Ectodermal cell (in vitro differentiated cells): ENCODE data around the gene WDR33.
"Not testable (repeated sequence)": the region's sequence is repeated elsewhere in the genome, so short reads cannot be mapped to it uniquely, and the experiment has no call there.

Experiments
- H3K27ac ChIP-seq: 2 replicates; pipeline ENCODE4 v1.7.0; 2013; ENCODE audit warnings: mild to moderate bottlenecking, low read depth, low read length; ENCODE audit not compliant: insufficient read depth, poor library complexity, severe bottlenecking
- H3K27me3 ChIP-seq: 2 replicates; pipeline ENCODE4 v1.7.0; 2013; ENCODE audit warnings: mild to moderate bottlenecking, low read length; ENCODE audit not compliant: insufficient read depth, control insufficient read depth, poor library complexity, severe bottlenecking
- H3K36me3 ChIP-seq: one replicate; pipeline ENCODE4 v1.7.0; 2013; ENCODE audit warnings: low read length; ENCODE audit not compliant: control insufficient read depth, insufficient read depth
- H3K4me1 ChIP-seq: one replicate; pipeline ENCODE4 v1.7.0; 2013; ENCODE audit warnings: low read length; ENCODE audit not compliant: control insufficient read depth, insufficient read depth
- H3K4me3 ChIP-seq: 2 replicates; pipeline ENCODE4 v1.7.0; 2013; ENCODE audit warnings: low read depth, low read length, control low read depth; ENCODE audit not compliant: insufficient read depth
- H3K9me3 ChIP-seq: 2 replicates; pipeline ENCODE4 v1.7.0; 2013; ENCODE audit warnings: mild to moderate bottlenecking, low read length, moderate library complexity; ENCODE audit not compliant: control insufficient read depth
- WGBS, 2 experiments: methylation state at CpG; one replicate each; pipeline ENCODE4 v1.1.7; 2013; ENCODE audit warnings: missing lambda C conversion rate in 2 of 2; 5-methylcytosine and 5-hydroxymethylcytosine counted together

Gene WDR33

DNA sequence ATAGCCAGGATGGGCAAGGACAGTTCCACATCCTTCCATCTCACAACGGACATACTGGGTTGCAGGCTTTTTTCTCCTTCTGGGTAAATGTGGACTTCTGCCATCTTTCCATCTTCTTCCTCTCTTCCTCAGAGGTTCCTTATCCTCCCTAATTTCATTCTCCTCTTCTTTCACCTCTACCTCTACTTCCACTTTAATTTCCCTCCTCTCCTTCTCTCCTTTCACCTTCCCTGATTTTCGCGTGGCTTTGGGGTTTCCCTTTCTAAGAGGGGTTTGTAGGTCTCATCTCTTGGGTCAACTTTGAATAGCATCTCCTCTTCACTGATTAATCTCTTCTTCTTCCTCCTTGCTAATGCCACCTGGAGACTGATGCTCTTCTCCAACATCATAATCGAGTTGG lies 29.9 kb upstream of the WDR33 start:
- H3K9me3 ChIP-seq, result no peaks in the 10 kb centered on the region
- no peak overlapping the region for H3K4me3 ChIP-seq
- H3K36me3 ChIP-seq, result peaks cover 3% of the 10 kb centered on the region
- 89 to 90% methylated on average over 4 of the region's 4 CpGs for WGBS, 2 experiments
- no peaks in the 10 kb centered on the region for H3K4me1 ChIP-seq
- no peak overlapping the region for H3K27ac ChIP-seq
- no peaks in the 10 kb centered on the region for H3K27me3 ChIP-seq

DNA sequence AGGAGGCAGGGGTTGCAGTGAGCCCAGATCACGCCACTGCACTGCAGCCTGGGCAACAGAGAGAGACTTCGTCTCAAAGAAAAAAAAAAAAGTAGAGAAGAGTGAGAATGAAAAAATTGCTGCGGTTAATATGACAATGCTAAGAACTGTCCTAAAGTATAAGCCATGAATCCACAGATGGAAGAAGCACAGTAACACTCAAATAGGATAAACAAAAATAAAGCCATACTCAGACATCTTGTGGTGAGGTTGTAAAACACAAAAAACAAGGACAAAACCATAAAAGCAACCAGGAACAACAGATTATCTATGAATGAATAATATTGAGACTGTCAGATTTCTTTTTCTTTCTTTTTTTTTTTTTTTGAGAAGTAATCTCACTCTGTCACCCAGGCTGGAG lies 24.0 kb upstream of the WDR33 start:
- no peaks in the 10 kb centered on the region for H3K4me1 ChIP-seq
- H3K9me3 ChIP-seq, result no peaks in the 10 kb centered on the region
- no peak overlapping the region for H3K27ac ChIP-seq
- H3K4me3 ChIP-seq, result no peak overlapping the region
- H3K27me3 ChIP-seq, result no peaks in the 10 kb centered on the region
- no peaks in the 10 kb centered on the region for H3K36me3 ChIP-seq
- WGBS, 2 experiments, result 89 to 90% methylated on average over 2 to 3 of the region's 3 CpGs

DNA sequence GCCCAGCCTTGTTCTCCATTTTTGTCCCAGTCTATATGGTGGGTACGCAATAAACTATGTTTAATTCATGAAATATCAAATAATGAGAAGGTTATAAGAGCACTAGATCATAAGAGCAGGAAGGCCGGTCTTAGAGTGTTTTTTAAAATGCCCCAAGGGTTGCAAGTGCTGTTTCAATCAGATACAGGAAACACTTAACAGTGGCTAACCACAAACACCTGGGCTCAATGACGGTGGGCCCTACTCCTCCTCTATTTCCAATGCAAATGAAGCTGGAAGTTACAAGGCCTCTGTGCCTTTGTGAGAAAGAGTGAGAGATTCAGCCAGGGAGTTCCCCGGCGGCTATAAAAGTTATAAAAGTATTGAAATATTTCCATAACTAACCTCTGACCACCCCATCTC lies 18.9 kb upstream of the WDR33 start:
- Histone ChIP-seq H3K27ac (no peak overlapping the region), H3K36me3 (no peaks in the 10 kb centered on the region), H3K27me3 (no peaks in the 10 kb centered on the region), H3K4me1 (no peaks in the 10 kb centered on the region), H3K9me3 (no peaks in the 10 kb centered on the region), H3K4me3 (no peak overlapping the region)
- WGBS, 2 experiments, result 35 to 64% methylated on average over 2 to 3 of the region's 5 CpGs

DNA sequence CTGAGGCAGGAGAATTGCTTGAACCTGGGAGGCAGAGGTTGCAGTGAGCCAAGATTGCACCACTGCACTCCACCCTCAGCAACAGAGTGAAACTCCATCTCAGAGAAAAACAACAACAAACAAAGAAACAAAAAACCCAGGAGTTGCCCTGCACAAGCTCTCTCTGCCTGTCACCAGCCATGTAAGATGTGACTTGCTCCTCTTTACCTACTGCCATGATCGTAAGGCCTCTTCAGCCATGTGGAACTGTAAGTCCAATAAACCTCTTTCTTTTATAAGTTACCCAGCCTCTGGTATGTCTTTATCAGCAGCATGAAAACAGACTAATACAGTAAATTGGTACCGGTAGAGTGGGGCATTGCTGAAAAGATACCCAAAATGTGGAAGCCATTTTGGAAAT lies 15.7 kb upstream of the WDR33 start:
- 91 to 95% methylated on average over 2 of the region's 2 CpGs for WGBS, 2 experiments
- H3K36me3 ChIP-seq, H3K4me3 ChIP-seq, H3K27ac ChIP-seq, H3K9me3 ChIP-seq, H3K27me3 ChIP-seq, H3K4me1 ChIP-seq: not testable (repeated sequence)

DNA sequence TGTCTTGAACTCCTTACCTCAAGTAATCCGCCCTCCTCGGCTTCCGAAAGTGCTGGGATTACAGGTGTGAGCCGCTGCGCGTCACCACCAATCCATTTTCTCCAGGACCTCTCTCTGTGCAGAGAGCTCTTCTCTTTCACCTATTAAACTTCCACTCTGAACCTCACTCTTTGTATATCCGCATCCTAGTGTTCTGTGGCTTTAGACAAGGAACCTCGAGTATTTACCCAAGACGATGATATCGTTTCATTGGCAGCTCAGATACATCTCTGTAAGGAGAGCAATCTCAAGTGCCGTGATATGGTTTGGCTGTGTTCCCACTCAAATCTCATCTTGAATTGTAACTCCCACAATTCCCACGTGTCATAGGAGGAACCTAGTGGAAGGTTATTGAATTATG lies 15.1 kb upstream of the WDR33 start:
- H3K9me3 ChIP-seq, result no peaks in the 10 kb centered on the region
- no peaks in the 10 kb centered on the region for H3K36me3 ChIP-seq

DNA sequence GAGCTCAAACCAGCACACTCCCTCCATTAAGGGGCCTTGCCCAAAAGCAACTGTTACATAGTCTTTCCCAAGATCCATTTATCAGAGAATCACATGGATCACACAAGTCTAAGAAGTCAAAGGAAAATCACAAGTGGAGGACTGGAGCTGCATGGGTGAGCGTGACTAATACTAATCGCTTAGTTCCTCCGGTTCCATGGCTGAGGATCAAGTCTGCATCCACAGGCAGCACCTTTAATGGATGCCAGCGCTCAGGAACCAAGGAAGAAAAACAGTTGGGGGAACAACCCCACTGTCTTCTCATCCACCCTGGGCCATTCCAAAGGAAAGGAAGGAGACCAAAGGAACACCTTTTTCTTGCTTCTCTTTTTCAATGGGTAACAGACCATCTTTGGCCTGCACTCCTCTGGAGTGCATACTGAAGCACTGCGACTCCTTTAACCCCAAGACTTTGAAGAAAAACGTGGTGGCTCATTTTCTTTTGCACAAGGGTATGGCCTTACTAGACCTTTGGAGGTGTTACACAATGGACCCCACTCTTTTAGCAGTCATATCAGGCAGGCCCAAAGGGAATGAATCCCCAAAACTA lies 9.2 kb upstream of the WDR33 start:
- no peak overlapping the region for H3K27ac ChIP-seq
- H3K9me3 ChIP-seq, result no peaks in the 10 kb centered on the region
- no peaks in the 10 kb centered on the region for H3K4me1 ChIP-seq
- H3K27me3 ChIP-seq, result no peaks in the 10 kb centered on the region
- H3K4me3 ChIP-seq, result no peak overlapping the region
- H3K36me3 ChIP-seq, result no peaks in the 10 kb centered on the region
- WGBS, 2 experiments, result 80 to 84% methylated on average over 6 of the region's 6 CpGs

More for the DNA sequence above, 15.1 kb upstream of the WDR33 start:
- WGBS, 2 experiments, result 95 to 97% methylated on average over 12 of the region's 12 CpGs
- no peak overlapping the region for H3K27ac ChIP-seq
- no peaks in the 10 kb centered on the region for H3K27me3 ChIP-seq
- no peaks in the 10 kb centered on the region for H3K4me1 ChIP-seq
- H3K4me3 ChIP-seq, result no peak overlapping the region

DNA sequence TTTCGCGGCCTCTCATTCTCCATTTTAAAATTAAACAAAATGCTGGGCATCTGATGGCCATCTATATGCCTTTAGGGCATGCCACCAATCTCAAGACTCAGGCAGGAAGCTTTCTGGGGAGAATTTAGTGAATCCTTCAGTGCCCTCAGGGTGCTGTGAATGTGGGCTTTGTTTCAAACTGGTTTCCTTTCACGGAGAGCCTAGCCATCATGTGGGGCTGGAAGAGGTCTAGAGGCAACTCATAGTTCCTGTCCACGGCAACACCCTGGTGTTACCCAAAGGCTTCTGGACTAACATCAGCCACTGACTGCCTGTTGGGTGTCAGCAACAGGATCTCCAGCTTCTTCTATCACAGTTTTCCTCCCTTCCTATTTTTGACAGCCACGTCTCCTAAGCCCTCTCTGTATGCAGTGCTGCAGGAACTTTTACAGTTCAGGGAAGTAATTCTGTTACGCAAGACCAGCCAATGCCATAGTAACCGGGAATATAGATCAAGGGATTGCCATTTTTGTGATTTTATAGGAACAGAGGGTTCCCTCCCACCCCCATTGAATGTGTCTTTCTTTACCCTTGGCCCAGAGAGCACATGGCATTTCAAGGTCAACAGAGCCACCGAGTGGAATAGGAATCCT lies 7.9 kb upstream of the WDR33 start:
- Histone ChIP-seq H3K4me3 (no peak overlapping the region), H3K9me3 (no peaks in the 10 kb centered on the region), H3K36me3 (no peaks in the 10 kb centered on the region), H3K4me1 (no peaks in the 10 kb centered on the region), H3K27me3 (no peaks in the 10 kb centered on the region), H3K27ac (no peak overlapping the region)
- 91 to 92% methylated on average over 8 of the region's 8 CpGs for WGBS, 2 experiments

DNA sequence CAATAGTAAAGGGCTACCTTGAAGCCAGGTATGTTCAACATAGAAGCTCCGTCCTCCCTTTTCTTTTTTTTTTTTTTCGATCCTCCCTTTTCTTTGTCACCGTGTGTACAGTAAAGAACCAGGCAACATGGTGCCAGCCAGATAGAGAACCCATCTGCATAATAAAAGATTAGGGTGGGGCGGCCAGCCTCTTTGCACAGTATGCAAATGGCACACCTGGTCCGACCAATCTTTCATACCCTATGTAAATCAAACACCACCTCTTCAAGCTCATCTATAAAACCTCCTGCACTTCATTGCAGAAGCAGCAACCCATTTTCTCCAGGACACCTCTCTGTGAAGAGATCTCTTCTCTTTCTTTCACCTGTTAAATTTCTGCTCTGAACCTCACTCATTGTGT lies 7.3 kb upstream of the WDR33 start:
- no peaks in the 10 kb centered on the region for H3K27me3 ChIP-seq
- no peak overlapping the region for H3K27ac ChIP-seq
- H3K4me3 ChIP-seq, result no peak overlapping the region
- H3K4me1 ChIP-seq, result no peaks in the 10 kb centered on the region
- no peaks in the 10 kb centered on the region for H3K9me3 ChIP-seq
- 81 to 86% methylated on average over 5 of the region's 5 CpGs for WGBS, 2 experiments
- no peaks in the 10 kb centered on the region for H3K36me3 ChIP-seq

DNA sequence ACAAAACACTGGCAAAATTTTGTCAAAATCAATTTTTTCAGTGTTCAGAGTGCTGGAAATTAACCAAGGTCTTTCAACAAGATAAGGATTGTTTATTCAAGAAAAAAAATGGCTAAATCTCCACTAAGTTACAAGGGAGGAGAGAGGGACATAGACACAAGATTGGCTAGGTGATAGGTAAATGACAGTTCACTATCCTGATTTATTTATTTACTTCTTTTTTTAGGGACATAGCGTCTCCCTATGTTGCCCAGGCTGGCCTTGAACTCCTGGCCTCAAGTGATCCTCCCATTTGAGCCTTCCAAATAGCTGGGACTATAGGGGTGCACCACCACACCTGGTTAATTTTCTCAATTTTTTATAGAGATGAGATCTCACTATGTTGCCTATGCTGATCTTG lies 3.7 kb upstream of the WDR33 start:
- H3K27ac ChIP-seq, result no peak overlapping the region
- WGBS, 2 experiments, result 86 to 93% methylated on average over 1 of the region's 1 CpG
- no peaks in the 10 kb centered on the region for H3K4me1 ChIP-seq
- no peak overlapping the region for H3K4me3 ChIP-seq
- H3K27me3 ChIP-seq, result no peaks in the 10 kb centered on the region
- H3K36me3 ChIP-seq, result no peaks in the 10 kb centered on the region
- H3K9me3 ChIP-seq, result no peaks in the 10 kb centered on the region

DNA sequence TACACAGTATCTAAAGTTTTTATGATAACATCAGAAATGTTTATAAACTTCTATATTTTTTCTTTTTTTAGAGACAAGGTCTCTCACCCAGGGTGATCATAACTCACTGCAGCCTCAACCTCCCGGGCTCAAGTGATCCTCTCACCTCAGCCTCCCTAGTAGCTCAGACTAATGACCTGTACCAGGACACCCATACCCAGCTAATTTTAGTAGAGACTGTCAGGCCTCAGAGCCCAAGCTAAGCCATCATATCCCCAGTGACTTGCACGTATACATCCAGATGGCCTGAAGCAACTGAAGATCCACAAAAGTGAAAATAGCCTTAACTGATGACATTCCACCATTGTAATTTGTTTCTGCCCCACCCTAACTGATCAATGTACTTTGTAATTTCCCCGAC lies 1.5 kb upstream of the WDR33 start:
- 91 to 96% methylated on average over 3 of the region's 3 CpGs for WGBS, 2 experiments
- H3K9me3 ChIP-seq, H3K4me1 ChIP-seq, H3K27me3 ChIP-seq, H3K27ac ChIP-seq, H3K36me3 ChIP-seq, H3K4me3 ChIP-seq: not testable (repeated sequence)
